GM19035 (cell line): ENCODE data around the gene MTARC1.

Experiments
- ATAC-seq: cut with Tn5 transposase; IDR thresholded peaks from one replicate; pipeline ENCODE4 v1.9.1; 2021; ENCODE audit not compliant: unreplicated experiment

The MTARC1 gene

GRCh38 chr1:220786337-220787068 lies at the start of gene MTARC1:
Gene MTARC1 (plus strand): TSS chr1:220786913. CDS start chr1:220786945, 32 bp downstream.
- peak; percentile 83 for ATAC-seq

GRCh38 chr1:220741349-220741748 lies 45.4 kb upstream of the MTARC1 start:
- no peak for ATAC-seq

- ATAC-seq, result no peak
Measured at GRCh38 chr1:220741825-220742224, 44.9 kb upstream of the MTARC1 start.

- ATAC-seq, result no peak
Measured at GRCh38 chr1:220742520-220742919, 44.2 kb upstream of the MTARC1 start.

- no peak for ATAC-seq
Measured at GRCh38 chr1:220746851-220747250, 39.9 kb upstream of the MTARC1 start.

GRCh38 chr1:220747437-220748088 lies 39.1 kb upstream of the MTARC1 start:
- ATAC-seq, result peak; percentile 25

GRCh38 chr1:220748089-220748934 lies 38.4 kb upstream of the MTARC1 start, which contains the start of gene MTARC2:
Gene MTARC2 (plus strand): TSS chr1:220748322. CDS start chr1:220748532, 210 bp downstream.
- ATAC-seq, result peak; percentile 98

- no peak for ATAC-seq
Measured at GRCh38 chr1:220748936-220749335, 37.8 kb upstream of the MTARC1 start.

GRCh38 chr1:220750131-220750515 lies 36.6 kb upstream of the MTARC1 start:
- ATAC-seq, result no peak

GRCh38 chr1:220751111-220751510 lies 35.6 kb upstream of the MTARC1 start:
- no peak for ATAC-seq

GRCh38 chr1:220754212-220754917 lies 32.3 kb upstream of the MTARC1 start:
- no peak for ATAC-seq

GRCh38 chr1:220754918-220755295 lies 31.8 kb upstream of the MTARC1 start:
- no peak for ATAC-seq

- ATAC-seq, result no peak
Measured at GRCh38 chr1:220755309-220755708, 31.4 kb upstream of the MTARC1 start.

GRCh38 chr1:220757441-220757840 lies 29.3 kb upstream of the MTARC1 start:
- ATAC-seq, result no peak

- ATAC-seq, result no peak
Measured at GRCh38 chr1:220759147-220759546, 27.6 kb upstream of the MTARC1 start.

- no peak for ATAC-seq
Measured at GRCh38 chr1:220761688-220762427, 24.9 kb upstream of the MTARC1 start.

GRCh38 chr1:220764757-220765156 lies 22.0 kb upstream of the MTARC1 start:
- no peak for ATAC-seq

- no peak for ATAC-seq
Measured at GRCh38 chr1:220767312-220768125, 19.2 kb upstream of the MTARC1 start.

GRCh38 chr1:220768126-220768601 lies 18.5 kb upstream of the MTARC1 start:
- ATAC-seq, result no peak
